ENCODE results near the gene SPARCL1.

SPARCL1 gene

DNA sequence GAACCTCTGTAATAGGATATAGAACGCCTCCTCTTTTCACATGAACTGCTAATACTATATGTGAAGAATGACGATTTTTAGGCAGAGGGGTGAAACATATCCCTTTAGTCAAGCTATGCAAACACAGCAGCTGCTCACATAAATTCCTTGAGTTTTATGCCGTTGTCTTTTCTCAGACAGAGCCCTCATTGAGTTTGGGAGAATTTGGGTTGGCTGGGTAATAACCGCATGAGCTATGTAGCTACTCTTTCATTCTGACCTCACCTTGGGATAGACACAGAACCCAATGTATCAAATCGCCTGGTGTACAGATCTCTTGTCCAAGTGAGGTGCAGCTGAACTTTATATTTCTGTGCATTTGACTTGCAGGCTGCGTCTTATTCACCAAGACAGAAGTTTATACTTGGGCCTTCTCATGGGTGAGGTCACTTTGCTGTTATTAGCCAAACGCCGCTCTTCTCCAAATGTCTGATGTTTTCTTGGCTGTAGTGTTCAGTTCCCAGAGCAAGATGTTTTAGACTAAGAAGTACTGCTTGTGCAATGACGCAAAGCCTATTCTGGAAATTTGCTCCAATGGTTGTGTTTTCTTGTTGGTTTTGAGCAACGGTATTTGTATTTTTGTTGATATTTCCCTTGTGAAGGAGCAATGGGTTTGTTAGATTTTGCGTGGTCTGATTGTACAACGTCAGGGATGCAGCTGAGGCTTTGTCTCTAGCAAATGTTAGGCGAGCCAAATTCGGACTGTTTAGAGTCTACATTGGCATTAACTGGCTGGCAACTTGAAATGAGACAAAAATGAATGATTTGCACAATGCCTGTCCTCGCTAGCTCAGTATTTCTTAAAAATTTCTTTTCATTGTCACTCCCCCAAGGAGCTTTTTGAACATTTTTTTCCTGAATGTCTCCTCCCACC lies 11.2 kb upstream of the SPARCL1 start:
- DNase-seq, result no peak

- no peak for DNase-seq
Observed at GRCh38 chr4:87532907-87533306, 3.7 kb upstream of the SPARCL1 start.

DNA sequence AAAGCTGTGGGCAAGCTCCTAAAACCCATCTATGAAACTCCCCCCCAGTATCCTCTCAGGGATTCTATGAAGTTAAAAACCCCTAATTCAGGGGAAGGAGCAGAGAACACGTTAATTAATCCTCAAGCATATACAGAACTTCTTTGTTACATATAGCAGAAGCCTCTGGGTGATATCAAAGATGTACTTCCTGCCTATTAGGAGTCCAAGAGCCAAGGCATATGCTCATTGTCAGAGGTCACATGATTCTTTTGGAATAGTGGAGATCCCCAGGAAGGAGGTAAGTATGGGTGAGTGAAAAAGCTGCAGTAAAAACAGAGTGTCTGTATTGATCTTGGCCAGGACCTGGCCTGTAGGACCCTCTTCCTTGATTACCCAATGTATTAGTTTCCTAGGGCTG lies 2.9 kb upstream of the SPARCL1 start:
- no peak for DNase-seq

- DNase-seq, result no peak
Observed at GRCh38 chr4:87531621-87532020, 2.4 kb upstream of the SPARCL1 start.

DNA sequence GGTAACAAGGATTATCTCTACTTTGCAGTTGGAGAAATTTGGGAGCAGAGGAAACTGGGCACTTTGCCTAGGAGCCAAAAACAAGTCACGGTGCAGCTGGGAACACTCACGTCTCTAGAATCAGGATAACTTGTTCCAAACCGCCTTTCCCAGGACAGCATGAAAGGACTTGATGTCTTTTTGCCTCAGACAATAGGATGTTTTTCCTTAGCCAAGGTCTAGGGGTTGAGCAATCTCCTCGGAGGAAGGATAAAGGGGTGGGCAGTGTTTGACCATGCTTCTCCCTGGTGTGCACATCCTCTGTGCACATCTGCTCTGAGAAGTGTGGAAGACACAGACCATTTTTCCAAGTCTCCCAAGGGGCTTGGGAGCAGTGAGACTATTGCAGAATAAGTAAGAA lies 1.7 kb upstream of the SPARCL1 start:
- no peak for DNase-seq

GRCh38 chr4:87530229-87530628 lies 1.1 kb upstream of the SPARCL1 start:
- no peak for DNase-seq

DNA sequence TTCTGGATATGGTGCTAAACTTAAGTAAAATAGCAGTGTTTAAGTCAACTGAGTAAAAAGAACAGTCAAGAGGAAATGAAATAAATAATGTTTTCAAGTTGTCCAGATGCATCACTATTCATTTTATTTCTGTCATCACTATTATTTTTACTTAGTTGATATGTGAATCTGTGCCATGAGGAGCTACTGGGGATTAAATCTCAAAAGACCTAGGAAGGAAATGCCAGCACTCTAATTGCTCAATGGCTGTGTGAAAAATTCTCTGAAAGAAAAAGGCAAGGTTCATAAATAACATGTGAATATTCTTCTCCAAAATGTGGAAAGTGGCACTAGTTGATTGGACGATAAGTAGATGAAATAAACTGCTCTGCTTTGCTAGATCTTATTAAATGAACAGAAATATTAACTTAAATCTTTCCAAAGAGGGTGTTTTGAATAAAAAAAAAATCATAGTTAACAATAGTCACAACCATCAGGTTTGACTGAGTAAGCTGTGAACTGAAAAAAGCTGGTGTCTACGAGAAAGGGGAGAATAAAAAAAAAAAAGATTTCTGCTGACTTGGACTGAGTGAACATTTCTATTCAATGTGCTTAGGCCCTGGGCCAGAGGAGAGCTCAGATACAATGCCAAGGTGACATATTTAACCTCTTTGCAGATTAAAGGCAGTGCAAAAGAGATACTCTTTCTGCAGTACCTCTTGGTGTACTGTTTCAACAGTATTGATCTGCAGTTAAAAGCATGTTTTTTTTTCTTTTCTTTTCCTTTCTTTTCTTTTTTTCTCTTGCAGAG lies 1.6 kb downstream of the SPARCL1 start:
- no peak for DNase-seq

- no peak for DNase-seq
Observed at GRCh38 chr4:87525636-87526295, 3.4 kb downstream of the SPARCL1 start.

GRCh38 chr4:87524456-87524855 lies 4.7 kb downstream of the SPARCL1 start:
- DNase-seq, result no peak

DNA sequence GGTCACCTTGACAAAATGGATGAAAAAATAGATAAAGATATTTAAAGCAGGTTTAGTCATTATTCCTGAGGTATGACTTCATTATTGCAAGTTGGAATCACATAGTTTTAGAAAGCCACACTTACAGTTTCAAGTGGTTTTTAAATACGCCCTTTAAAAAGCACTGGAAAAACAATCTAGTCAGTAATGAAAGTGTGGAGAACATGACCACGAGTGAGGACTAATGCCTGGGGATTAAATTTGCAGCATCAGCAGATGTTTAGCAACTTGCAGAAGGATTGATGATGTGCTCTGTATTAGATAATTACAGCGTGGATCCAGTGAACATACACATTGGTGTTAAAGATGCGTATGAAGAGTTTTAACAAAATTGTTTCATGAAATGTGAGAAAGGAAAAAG lies 5.9 kb downstream of the SPARCL1 start:
- no peak for DNase-seq

- no peak for DNase-seq
Observed at GRCh38 chr4:87521757-87522374, 7.3 kb downstream of the SPARCL1 start.

GRCh38 chr4:87521319-87521718 lies 7.9 kb downstream of the SPARCL1 start:
- DNase-seq, result no peak

DNA sequence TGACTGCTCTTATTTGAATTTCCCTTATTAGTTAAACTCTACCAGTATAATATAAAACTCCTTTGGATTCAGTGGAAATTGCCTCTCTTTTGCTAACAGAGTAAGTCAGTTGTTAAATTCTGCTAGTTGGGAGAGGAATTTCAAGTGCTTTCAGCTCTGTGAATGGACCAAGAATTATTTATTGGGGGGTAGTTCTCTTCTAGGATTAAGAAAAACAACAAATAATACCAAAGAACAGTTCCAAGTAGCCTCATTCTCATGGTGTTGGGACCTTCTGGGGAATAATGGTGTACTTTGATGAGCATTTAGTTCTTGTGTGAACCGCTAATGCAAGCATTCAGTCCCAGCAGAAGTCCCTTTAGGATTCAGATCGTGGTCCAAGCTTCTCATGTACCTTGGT lies 11.6 kb downstream of the SPARCL1 start:
- no peak for DNase-seq

DNA sequence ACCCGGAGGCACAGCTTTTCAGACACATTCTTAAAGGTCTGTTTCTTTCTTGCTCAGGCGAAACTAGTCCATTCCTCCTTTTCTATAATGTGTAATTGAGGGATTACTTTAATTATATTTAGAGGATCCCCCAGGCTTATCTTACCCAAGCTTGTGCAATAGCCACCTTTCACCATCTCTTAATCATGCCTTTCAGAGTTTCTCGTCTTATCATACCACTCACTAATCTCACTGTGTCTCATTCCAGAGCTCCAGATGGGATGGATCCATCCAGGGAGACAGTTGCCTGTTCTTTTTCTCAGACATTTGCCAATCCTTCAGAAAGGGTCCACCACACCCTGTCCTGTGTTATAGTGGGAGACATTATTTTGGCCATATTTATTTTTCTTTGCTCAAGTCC lies 12.5 kb downstream of the SPARCL1 start:
- DNase-seq, result no peak

GRCh38 chr4:87512400-87512799 lies 16.8 kb downstream of the SPARCL1 start:
- no peak for DNase-seq

- DNase-seq, result no peak
Observed at GRCh38 chr4:87511500-87511899, 17.7 kb downstream of the SPARCL1 start.

- DNase-seq, result no peak
Observed at GRCh38 chr4:87510747-87511146, 18.4 kb downstream of the SPARCL1 start.

- DNase-seq, result no peak
Observed at GRCh38 chr4:87506974-87507701, 22.0 kb downstream of the SPARCL1 start.

DNA sequence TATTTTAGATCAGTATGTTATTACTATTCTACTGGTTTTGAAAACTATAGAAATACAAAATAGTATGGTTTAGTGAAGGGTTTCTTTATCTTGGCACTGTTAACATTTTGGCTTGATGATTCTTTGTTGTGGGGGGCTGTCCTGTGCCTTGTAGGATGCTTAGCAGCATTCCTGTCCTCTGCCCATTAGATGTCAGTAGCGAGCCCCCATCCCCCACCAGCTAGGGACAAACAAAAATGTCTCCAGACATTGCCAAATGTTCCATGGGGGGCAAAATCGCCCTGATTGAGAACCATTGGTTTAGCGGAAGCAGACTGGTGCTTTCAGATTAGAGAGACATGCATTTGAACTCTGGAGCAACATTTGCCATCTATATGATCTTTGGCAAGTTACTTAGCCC lies 23.3 kb downstream of the SPARCL1 start:
- DNase-seq, result no peak

GRCh38 chr4:87502580-87503238 lies 26.5 kb downstream of the SPARCL1 start:
- DNase-seq, result no peak

GRCh38 chr4:87500092-87500462 lies 29.1 kb downstream of the SPARCL1 start:
- no peak for DNase-seq

All from CD4-positive, alpha-beta T cell treated with Interferon alpha-2 for 1 hour (primary cell).